H9 (cell line): ENCODE data around the gene CSNK1E. TPM values are rescaled to one million over a fixed set of nuclear protein-coding genes. Genes with fewer than 3 reads are reported as not detected.

Experiments
- DNase-seq: peaks from one replicate; pipeline ENCODE4 v3.0.0-alpha.2; 2017
- H2AFZ ChIP-seq: one replicate; pipeline ENCODE4 v1.6.1; 2013; ENCODE audit warnings: mild to moderate bottlenecking, low read length, control low read depth, moderate library complexity
- H2AK5ac ChIP-seq: 2 replicates; pipeline ENCODE4 v1.6.1; 2013; ENCODE audit warnings: low read length, control low read depth, mixed read lengths; ENCODE audit not compliant: insufficient read length
- H2BK120ac ChIP-seq: one replicate; pipeline ENCODE4 v1.6.1; 2013; ENCODE audit warnings: low read depth, mild to moderate bottlenecking, low read length, control low read depth, inconsistent platforms; ENCODE audit not compliant: poor library complexity, severe bottlenecking
- H2BK12ac ChIP-seq: 2 replicates; pipeline ENCODE4 v1.6.1; 2013; ENCODE audit warnings: low read length, control low read depth, mixed read lengths, low read depth; ENCODE audit not compliant: insufficient read length
- H2BK15ac ChIP-seq: 2 replicates; pipeline ENCODE4 v1.6.1; 2013; ENCODE audit warnings: low read depth, low read length, control low read depth
- H2BK20ac ChIP-seq: one replicate; pipeline ENCODE4 v1.6.1; 2013; ENCODE audit warnings: low read depth, mild to moderate bottlenecking, low read length, control low read depth, inconsistent platforms; ENCODE audit not compliant: poor library complexity, severe bottlenecking
- H2BK5ac ChIP-seq: 2 replicates; pipeline ENCODE4 v1.6.1; 2013; ENCODE audit warnings: low read length, control low read depth, mixed read lengths; ENCODE audit not compliant: insufficient read length
- H3K14ac ChIP-seq: 2 replicates; pipeline ENCODE4 v1.6.1; 2013; ENCODE audit warnings: low read length, control low read depth; ENCODE audit not compliant: insufficient read depth
- H3K18ac ChIP-seq: 2 replicates; pipeline ENCODE4 v1.6.1; 2013; ENCODE audit warnings: low read depth, mild to moderate bottlenecking, mixed read lengths, low read length, control low read depth; ENCODE audit not compliant: insufficient read length
- H3K23ac ChIP-seq: 2 replicates; pipeline ENCODE4 v1.6.1; 2013; ENCODE audit warnings: low read length, control low read depth, mixed read lengths, low read depth; ENCODE audit not compliant: insufficient read length
- H3K23me2 ChIP-seq: 2 replicates; pipeline ENCODE4 v1.6.1; 2013; ENCODE audit warnings: low read depth, mild to moderate bottlenecking, mixed read lengths, low read length, control low read depth; ENCODE audit not compliant: insufficient read length, poor library complexity, severe bottlenecking
- H3K27ac ChIP-seq: 2 replicates; pipeline ENCODE4 v1.5.1; 2013; ENCODE audit warnings: low read length, control low read depth, mixed read lengths, low read depth; ENCODE audit not compliant: insufficient read length
- H3K27me3 ChIP-seq: 2 replicates; pipeline ENCODE4 v1.6.1; 2013; ENCODE audit warnings: low read length, control low read depth, inconsistent platforms; ENCODE audit not compliant: insufficient read depth
- H3K4ac ChIP-seq: 2 replicates; pipeline ENCODE4 v1.6.1; 2013; ENCODE audit warnings: low read depth, mild to moderate bottlenecking, control low read depth, inconsistent platforms, low read length, moderate library complexity
- H3K4me1 ChIP-seq: 2 replicates; pipeline ENCODE4 v1.6.1; 2013; ENCODE audit warnings: low read length, control low read depth, inconsistent platforms; ENCODE audit not compliant: insufficient read depth
- H3K4me2 ChIP-seq: 2 replicates; pipeline ENCODE4 v1.6.1; 2013; ENCODE audit warnings: low read length, control low read depth, mixed read lengths; ENCODE audit not compliant: insufficient read length, insufficient read depth
- H3K56ac ChIP-seq: 2 replicates; pipeline ENCODE4 v1.6.1; 2013; ENCODE audit warnings: low read depth, mild to moderate bottlenecking, mixed read lengths, low read length, control low read depth; ENCODE audit not compliant: insufficient read length
- H3K79me1 ChIP-seq: 2 replicates; pipeline ENCODE4 v1.6.1; 2013; ENCODE audit warnings: low read depth, mild to moderate bottlenecking, moderate library complexity, low read length, control low read depth, inconsistent platforms; ENCODE audit not compliant: insufficient read depth, poor library complexity, severe bottlenecking
- H3K79me2 ChIP-seq: 2 replicates; pipeline ENCODE4 v1.6.1; 2013; ENCODE audit warnings: low read length, control low read depth, inconsistent platforms; ENCODE audit not compliant: insufficient read depth
- H3K9ac ChIP-seq: 2 replicates; pipeline ENCODE4 v1.6.1; 2013; ENCODE audit warnings: low read length, control low read depth, mixed read lengths; ENCODE audit not compliant: insufficient read length; ENCODE audit errors: extremely low read depth
- H3K9me3 ChIP-seq: one replicate; pipeline ENCODE4 v1.6.1; 2013; ENCODE audit warnings: low read depth, low read length, inconsistent platforms; ENCODE audit not compliant: control insufficient read depth
- H3T11ph ChIP-seq: one replicate; pipeline ENCODE4 v1.6.1; 2013; ENCODE audit warnings: mild to moderate bottlenecking, low read length, control low read depth, inconsistent platforms
- H4K20me1 ChIP-seq: one replicate; pipeline ENCODE4 v1.6.1; 2013; ENCODE audit not compliant: control insufficient read depth, insufficient read length, insufficient read depth
- H4K5ac ChIP-seq: 2 replicates; pipeline ENCODE4 v1.6.1; 2013; ENCODE audit warnings: low read depth, mild to moderate bottlenecking, mixed read lengths, low read length, control low read depth; ENCODE audit not compliant: insufficient read length
- H4K8ac ChIP-seq: replicated peaks from 2 replicates; pipeline ENCODE4 v1.6.1; 2013; ENCODE audit warnings: low read length, control low read depth, mixed read lengths, low read depth; ENCODE audit not compliant: insufficient read length
- H4K91ac ChIP-seq: 2 replicates; pipeline ENCODE4 v1.6.1; 2013; ENCODE audit warnings: low read depth, mild to moderate bottlenecking, moderate library complexity, mixed read lengths, low read length, control low read depth; ENCODE audit not compliant: insufficient read length
- H3K27ac Mint-ChIP-seq, 3 experiments: 2 replicates in 2 of 3; 3 replicates in 1 of 3; pipeline ENCODE4 v1.8.0; 2020 to 2021; ENCODE audit warnings: mixed read lengths in 3 of 3, mild to moderate bottlenecking in 1 of 3, moderate library complexity in 1 of 3
- H3K27me3 Mint-ChIP-seq: 2 replicates; pipeline ENCODE4 v1.8.0; 2021; ENCODE audit warnings: low read depth, mild to moderate bottlenecking, moderate library complexity, mixed read lengths
- H3K36me3 Mint-ChIP-seq, 3 experiments: 2 replicates in 2 of 3; 3 replicates in 1 of 3; pipeline ENCODE4 v1.8.0; 2020 to 2021; ENCODE audit warnings: low read depth in 3 of 3, mixed read lengths in 3 of 3; ENCODE audit not compliant: insufficient read depth in 1 of 3
- H3K4me1 Mint-ChIP-seq, 2 experiments: 2 replicates each; pipeline ENCODE4 v1.8.0; 2020; ENCODE audit warnings: mixed read lengths in 2 of 2
- H3K4me3 Mint-ChIP-seq, 2 experiments: 2 replicates in 1 of 2; 3 replicates in 1 of 2; pipeline ENCODE4 v1.8.0; 2020 to 2021; ENCODE audit warnings: mild to moderate bottlenecking in 2 of 2, mixed read lengths in 2 of 2, moderate library complexity in 1 of 2
- H3K9me3 Mint-ChIP-seq, 2 experiments: 2 replicates in 1 of 2; 3 replicates in 1 of 2; pipeline ENCODE4 v1.8.0; 2020; ENCODE audit warnings: mild to moderate bottlenecking in 2 of 2, mixed read lengths in 2 of 2, moderate library complexity in 1 of 2
- WGBS: extraction: QIAGEN DNeasy Blood & Tissue Kit; methylation state at CpG from one replicate; pipeline ENCODE4 v1.1.7; 2013; ENCODE audit warnings: missing lambda C conversion rate, low lambda C conversion rate, mixed read lengths; ENCODE audit not compliant: insufficient read length; ENCODE audit errors: extremely low coverage; 5-methylcytosine and 5-hydroxymethylcytosine counted together
- total RNA-seq: library from RNA; stranded (reverse); gene quantifications from 2 replicates; pipeline ENCODE4 v1.2.1, GENCODE V29; 2021
- TF ChIP-seq, protein P1 (sequence below): fragments of 200-600 bp; sonication (generic); conservative IDR thresholded peaks from 3 replicates; pipeline ENCODE4 v1.8.0; 2021; ENCODE audit warnings: antibody characterized with exemption, mild to moderate bottlenecking

CSNK1E gene
- total RNA-seq, 1 experiment from 2014 or later: 236 TPM

DNA sequence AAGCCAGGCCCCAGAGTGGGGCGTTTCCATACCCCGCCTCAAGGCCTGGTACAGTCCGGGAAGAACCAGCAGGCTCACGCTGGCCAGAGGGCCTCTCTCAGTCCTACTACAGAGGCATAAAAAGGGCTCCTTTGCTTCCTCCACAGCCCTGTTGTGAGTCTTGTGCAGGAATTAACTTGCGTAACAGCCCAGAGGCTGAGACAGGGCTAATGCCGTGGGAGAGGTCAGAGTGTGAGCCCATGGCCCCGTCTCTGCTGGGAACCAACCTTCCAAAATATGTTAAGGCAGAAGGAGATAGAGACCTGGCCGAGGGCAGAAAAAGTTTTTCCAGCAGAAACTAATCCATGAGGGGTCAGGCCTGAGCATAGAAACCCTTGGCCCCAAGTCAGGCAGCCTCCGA lies 24.5 kb downstream of the CSNK1E start:
- no peak overlapping the region for H2BK15ac ChIP-seq
- H2AK5ac ChIP-seq: no peak overlapping the region
- no peak overlapping the region for H2BK12ac ChIP-seq
- no peaks in the 10 kb centered on the region for H3K9me3 Mint-ChIP-seq
- no peaks in the 10 kb centered on the region for H3K27me3 Mint-ChIP-seq
- H3K4ac ChIP-seq: no peak overlapping the region
- H2BK20ac ChIP-seq: no peak overlapping the region
- no peak overlapping the region for H3K14ac ChIP-seq
- no peak overlapping the region for H4K91ac ChIP-seq
- no peaks in the 10 kb centered on the region; the same call in 1 of the 2 replicates for H3K4me1 ChIP-seq
- no peaks in the 10 kb centered on the region for H3K79me2 ChIP-seq
- no peak overlapping the region for H2AFZ ChIP-seq
- no peak overlapping the region for H2BK5ac ChIP-seq
- no peak overlapping the region for H3K4me2 ChIP-seq
- H3K18ac ChIP-seq: no peak overlapping the region
- DNase-seq: no peak
- H3K79me1 ChIP-seq: no peaks in the 10 kb centered on the region
- WGBS: no CpG with 5 or more reads among the region's 9 CpGs
- H2BK120ac ChIP-seq: no peak overlapping the region
- TF ChIP-seq, protein P1, sequence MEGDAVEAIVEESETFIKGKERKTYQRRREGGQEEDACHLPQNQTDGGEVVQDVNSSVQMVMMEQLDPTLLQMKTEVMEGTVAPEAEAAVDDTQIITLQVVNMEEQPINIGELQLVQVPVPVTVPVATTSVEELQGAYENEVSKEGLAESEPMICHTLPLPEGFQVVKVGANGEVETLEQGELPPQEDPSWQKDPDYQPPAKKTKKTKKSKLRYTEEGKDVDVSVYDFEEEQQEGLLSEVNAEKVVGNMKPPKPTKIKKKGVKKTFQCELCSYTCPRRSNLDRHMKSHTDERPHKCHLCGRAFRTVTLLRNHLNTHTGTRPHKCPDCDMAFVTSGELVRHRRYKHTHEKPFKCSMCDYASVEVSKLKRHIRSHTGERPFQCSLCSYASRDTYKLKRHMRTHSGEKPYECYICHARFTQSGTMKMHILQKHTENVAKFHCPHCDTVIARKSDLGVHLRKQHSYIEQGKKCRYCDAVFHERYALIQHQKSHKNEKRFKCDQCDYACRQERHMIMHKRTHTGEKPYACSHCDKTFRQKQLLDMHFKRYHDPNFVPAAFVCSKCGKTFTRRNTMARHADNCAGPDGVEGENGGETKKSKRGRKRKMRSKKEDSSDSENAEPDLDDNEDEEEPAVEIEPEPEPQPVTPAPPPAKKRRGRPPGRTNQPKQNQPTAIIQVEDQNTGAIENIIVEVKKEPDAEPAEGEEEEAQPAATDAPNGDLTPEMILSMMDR: no peak
- H3K9me3 ChIP-seq: no peaks in the 10 kb centered on the region
- H3T11ph ChIP-seq: no peak overlapping the region
- no peak overlapping the region for H3K4me3 Mint-ChIP-seq
- no peak overlapping the region for H4K8ac ChIP-seq
- peaks cover 2% of the 10 kb centered on the region for H4K20me1 ChIP-seq
- H3K27ac Mint-ChIP-seq: peak overlapping the region in 1 of 3 experiments; percentile 80; a peak in 1 of 7 replicates
- H3K27ac ChIP-seq: no peak overlapping the region
- no peaks in the 10 kb centered on the region for H3K23me2 ChIP-seq
- peaks cover 12 to 25% of the 10 kb centered on the region in 2 experiments; a peak in 3 of 4 replicates for H3K4me1 Mint-ChIP-seq
- no peak overlapping the region for H3K56ac ChIP-seq
- no peak overlapping the region for H3K9ac ChIP-seq
- no peak overlapping the region for H3K23ac ChIP-seq
- H3K36me3 Mint-ChIP-seq: peaks cover 42 to 82% (median 72%) of the 10 kb centered on the region in 3 experiments
- H3K27me3 ChIP-seq: no peaks in the 10 kb centered on the region
- no peak overlapping the region for H4K5ac ChIP-seq
